T-cell (primary cell): ENCODE measurements around the gene APOC3. TPM values are rescaled to one million over a fixed set of nuclear protein-coding genes. Genes with fewer than 3 reads are reported as not detected.

Experiments used
- total RNA-seq, 35 experiments: library from RNA in 6 of 35; stranded (reverse) in 6 of 35; fragments of 120-200 nt in 1 of 35; gene quantifications; one replicate each; pipeline versions ENCODE4 v1.2.1 to v1.2.4 and lab custom pipeline; 2013 to 2026

The APOC3 gene
- total RNA-seq, 5 donors from 2014 or later (not counting 1 experiment from before 2014, with no cell fraction given) = 3.3 to 4.1 (median 3.7) TPM; not detected in 2

Other genes starting within 250 kb of the APOC3 start
- gene BUD13, start 56.9 kb upstream of the APOC3 start, total RNA-seq = 10 to 100 TPM in 4 of 5 donors, 1 to 10 TPM in 1; 9.8 to 23.0 (median 20.5) TPM
- 100 to 1,000 TPM in 2 of 5 donors, 10 to 100 TPM in 3; 57.8 to 113 (median 62.2) TPM for gene ZPR1, start 41.9 kb upstream of the APOC3 start, total RNA-seq
- under 1 TPM in 2 of 5 donors, not detected in 3; 0.19 to 0.85 TPM for gene APOA5, start 38.0 kb upstream of the APOC3 start, total RNA-seq
- not detected for gene APOA4, start 6.6 kb upstream of the APOC3 start, total RNA-seq
- 1 to 10 TPM in 4 of 5 donors, not detected in 1; 1.1 to 5.4 (median 4.2) TPM for gene APOA1, start 7.7 kb downstream of the APOC3 start, total RNA-seq